ENCODE measurements around the gene TCFL5.

The TCFL5 gene

DNA sequence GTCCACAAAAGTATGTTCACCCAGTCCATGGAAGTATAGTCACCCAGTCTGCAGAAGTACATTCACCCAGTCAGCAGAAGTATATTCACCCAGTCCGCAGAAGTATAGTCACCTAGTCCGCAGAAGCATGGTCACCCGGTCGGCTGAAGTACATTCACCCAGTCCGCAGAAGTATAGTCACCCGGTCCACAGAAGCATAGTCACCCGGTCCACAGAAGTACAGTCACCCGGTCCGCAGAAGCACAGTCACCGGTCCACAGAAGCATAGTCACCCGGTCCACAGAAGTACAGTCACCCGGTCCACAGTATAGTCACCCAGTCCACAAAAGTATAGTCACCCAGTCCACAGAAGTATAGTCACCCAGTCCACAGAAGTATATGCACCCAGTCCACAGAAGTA lies 8.8 kb downstream of the TCFL5 start:
- Histone ChIP-seq H3K4me3 (ENCODE audit: low read length, poor library complexity, severe bottlenecking) (no peak overlapping the region), H3K4me1 (ENCODE audit: insufficient read depth, low read length, poor library complexity, severe bottlenecking) (peaks cover 14% of the 10 kb centered on the region), H3K4me2 (ENCODE audit: low read depth, low read length, poor library complexity, severe bottlenecking) (no peak overlapping the region), H3K9me3 (ENCODE audit: insufficient read depth, low read depth, low read length) (no peaks in the 10 kb centered on the region), H3K79me2 (ENCODE audit: insufficient read depth, low read length) (peaks cover 39% of the 10 kb centered on the region; the same call in 1 of the 2 replicates), H2AFZ (ENCODE audit: low read length) (no peak overlapping the region), H3K9me2 (replicated peaks; ENCODE audit: low read depth, low read length) (no peaks in the 10 kb centered on the region), H4K20me1 (ENCODE audit: insufficient read depth, low read length, poor library complexity, severe bottlenecking) (no peaks in the 10 kb centered on the region), H3K9ac (ENCODE audit: low read depth, low read length, poor library complexity, severe bottlenecking) (no peak overlapping the region), H3K27me3 (ENCODE audit: insufficient read depth, low read length, poor library complexity, severe bottlenecking) (no peaks in the 10 kb centered on the region), H3F3A (ENCODE audit: low read depth) (no peaks in the 10 kb centered on the region), H3K36me3 (ENCODE audit: insufficient read depth, low read length) (peaks cover 13% of the 10 kb centered on the region; the same call in 1 of the 2 replicates)
- TF ChIP-seq, protein P1, sequence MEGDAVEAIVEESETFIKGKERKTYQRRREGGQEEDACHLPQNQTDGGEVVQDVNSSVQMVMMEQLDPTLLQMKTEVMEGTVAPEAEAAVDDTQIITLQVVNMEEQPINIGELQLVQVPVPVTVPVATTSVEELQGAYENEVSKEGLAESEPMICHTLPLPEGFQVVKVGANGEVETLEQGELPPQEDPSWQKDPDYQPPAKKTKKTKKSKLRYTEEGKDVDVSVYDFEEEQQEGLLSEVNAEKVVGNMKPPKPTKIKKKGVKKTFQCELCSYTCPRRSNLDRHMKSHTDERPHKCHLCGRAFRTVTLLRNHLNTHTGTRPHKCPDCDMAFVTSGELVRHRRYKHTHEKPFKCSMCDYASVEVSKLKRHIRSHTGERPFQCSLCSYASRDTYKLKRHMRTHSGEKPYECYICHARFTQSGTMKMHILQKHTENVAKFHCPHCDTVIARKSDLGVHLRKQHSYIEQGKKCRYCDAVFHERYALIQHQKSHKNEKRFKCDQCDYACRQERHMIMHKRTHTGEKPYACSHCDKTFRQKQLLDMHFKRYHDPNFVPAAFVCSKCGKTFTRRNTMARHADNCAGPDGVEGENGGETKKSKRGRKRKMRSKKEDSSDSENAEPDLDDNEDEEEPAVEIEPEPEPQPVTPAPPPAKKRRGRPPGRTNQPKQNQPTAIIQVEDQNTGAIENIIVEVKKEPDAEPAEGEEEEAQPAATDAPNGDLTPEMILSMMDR (conservative IDR thresholded peaks at IDR 0.05; ENCODE audit: low read length): no peak
- no peak for TF ChIP-seq EZH2phosphoT487 (IDR thresholded peaks at IDR 0.05; ENCODE audit: borderline replicate concordance)

DNA sequence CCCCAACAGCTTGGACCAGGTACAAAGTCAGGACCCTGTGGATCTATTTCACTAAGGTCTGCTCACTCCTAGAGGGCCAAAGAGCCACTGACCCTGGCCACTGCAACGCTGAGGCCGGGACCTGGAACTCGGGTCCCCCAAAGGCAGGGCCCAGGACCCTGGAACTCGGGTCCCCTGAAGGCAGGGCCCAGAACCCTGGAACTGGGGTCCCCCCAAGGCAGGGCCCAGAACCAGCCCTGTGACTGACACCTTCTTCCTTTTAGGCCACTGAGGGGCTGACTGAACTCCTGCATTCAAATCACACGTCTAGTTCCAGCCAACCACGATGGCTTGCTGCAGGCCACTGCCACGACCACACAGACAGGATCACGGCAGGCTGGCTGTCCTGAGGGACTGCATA lies 9.4 kb downstream of the TCFL5 start:
- H3K27me3 ChIP-seq (ENCODE audit: insufficient read depth, low read length, poor library complexity, severe bottlenecking): no peaks in the 10 kb centered on the region
- TF ChIP-seq, protein P1 (conservative IDR thresholded peaks at IDR 0.05; ENCODE audit: low read length): no peak
- no peak for TF ChIP-seq EZH2phosphoT487 (IDR thresholded peaks at IDR 0.05; ENCODE audit: borderline replicate concordance)
- no peak overlapping the region for H2AFZ ChIP-seq (ENCODE audit: low read length)
- H4K20me1 ChIP-seq (ENCODE audit: insufficient read depth, low read length, poor library complexity, severe bottlenecking): no peaks in the 10 kb centered on the region
- peaks cover 34% of the 10 kb centered on the region; the same call in 1 of the 2 replicates for H3K79me2 ChIP-seq (ENCODE audit: insufficient read depth, low read length)
- no peak overlapping the region for H3K4me2 ChIP-seq (ENCODE audit: low read depth, low read length, poor library complexity, severe bottlenecking)
- H3K4me3 ChIP-seq (ENCODE audit: low read length, poor library complexity, severe bottlenecking): no peak overlapping the region
- peaks cover 13% of the 10 kb centered on the region; the same call in 1 of the 2 replicates for H3K36me3 ChIP-seq (ENCODE audit: insufficient read depth, low read length)
- no peaks in the 10 kb centered on the region for H3K9me3 ChIP-seq (ENCODE audit: insufficient read depth, low read depth, low read length)
- no peaks in the 10 kb centered on the region for H3F3A ChIP-seq (ENCODE audit: low read depth)
- H3K4me1 ChIP-seq (ENCODE audit: insufficient read depth, low read length, poor library complexity, severe bottlenecking): peaks cover 8% of the 10 kb centered on the region
- no peak overlapping the region for H3K9ac ChIP-seq (ENCODE audit: low read depth, low read length, poor library complexity, severe bottlenecking)
- no peaks in the 10 kb centered on the region for H3K9me2 ChIP-seq (replicated peaks; ENCODE audit: low read depth, low read length)

DNA sequence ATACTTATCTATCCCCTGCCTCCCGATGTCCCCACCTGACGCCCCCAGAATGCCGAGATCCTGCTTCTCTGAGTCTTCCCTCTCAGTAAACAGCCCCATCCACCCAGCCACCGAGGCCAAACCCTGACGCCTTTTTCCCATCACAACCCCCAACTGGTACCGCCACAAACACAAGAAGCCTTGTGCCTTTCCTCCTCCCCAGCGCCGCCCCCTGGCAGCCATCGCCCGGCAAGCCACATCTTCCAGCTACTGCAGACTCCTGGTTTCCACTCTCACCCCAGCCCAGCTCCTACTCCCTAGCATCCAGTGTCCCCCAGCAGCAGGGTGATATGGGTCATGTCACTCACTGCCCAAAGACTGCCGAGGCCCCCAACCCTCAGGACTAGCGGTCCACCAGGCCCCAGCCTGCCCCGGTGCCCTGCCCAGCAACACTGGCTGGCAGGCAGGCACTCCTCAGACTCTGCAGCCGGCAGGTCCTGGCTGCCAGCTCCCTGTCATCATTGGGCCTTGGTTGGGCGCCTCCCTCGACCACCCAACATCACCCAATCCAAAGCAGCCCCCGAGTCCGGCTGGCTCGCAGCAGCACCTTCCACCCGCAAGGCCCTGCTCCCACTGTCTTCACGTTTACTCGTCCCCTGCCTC lies 11.2 kb downstream of the TCFL5 start:
- no peak overlapping the region for H3K4me3 ChIP-seq (ENCODE audit: low read length, poor library complexity, severe bottlenecking)
- no peaks in the 10 kb centered on the region for H3K9me2 ChIP-seq (replicated peaks; ENCODE audit: low read depth, low read length)
- H3K9ac ChIP-seq (ENCODE audit: low read depth, low read length, poor library complexity, severe bottlenecking): no peak overlapping the region
- H3K9me3 ChIP-seq (ENCODE audit: insufficient read depth, low read depth, low read length): no peaks in the 10 kb centered on the region
- H3F3A ChIP-seq (ENCODE audit: low read depth): no peaks in the 10 kb centered on the region
- H3K4me2 ChIP-seq (ENCODE audit: low read depth, low read length, poor library complexity, severe bottlenecking): no peak overlapping the region
- TF ChIP-seq, protein P1 (conservative IDR thresholded peaks at IDR 0.05; ENCODE audit: low read length): no peak
- TF ChIP-seq EZH2phosphoT487 (IDR thresholded peaks at IDR 0.05; ENCODE audit: borderline replicate concordance): no peak
- peaks cover 27% of the 10 kb centered on the region; the same call in 1 of the 2 replicates for H3K79me2 ChIP-seq (ENCODE audit: insufficient read depth, low read length)
- H3K4me1 ChIP-seq (ENCODE audit: insufficient read depth, low read length, poor library complexity, severe bottlenecking): peaks cover 5% of the 10 kb centered on the region
- peaks cover 17% of the 10 kb centered on the region; the same call in 1 of the 2 replicates for H3K36me3 ChIP-seq (ENCODE audit: insufficient read depth, low read length)
- H4K20me1 ChIP-seq (ENCODE audit: insufficient read depth, low read length, poor library complexity, severe bottlenecking): no peaks in the 10 kb centered on the region
- H3K27me3 ChIP-seq (ENCODE audit: insufficient read depth, low read length, poor library complexity, severe bottlenecking): no peaks in the 10 kb centered on the region
- H2AFZ ChIP-seq (ENCODE audit: low read length): no peak overlapping the region
